Neural progenitor cell (in vitro differentiated cells): ENCODE data around the gene ADAMTS6.
"Not testable (repeated sequence)": the region's sequence is repeated elsewhere in the genome, so short reads cannot be mapped to it uniquely, and the experiment has no call there.

ENCODE experiments used
- EZH2 ChIP-seq: fragments of 200-600 bp; sonication (generic); IDR thresholded peaks from 2 replicates; pipeline ENCODE4 v1.6.1; 2017; ENCODE audit warnings: antibody characterized with exemption, mild to moderate bottlenecking, moderate library complexity
- EZH2phosphoT487 ChIP-seq: fragments of 200-600 bp; sonication (generic); IDR thresholded peaks from 2 replicates; pipeline ENCODE4 v1.6.1; 2017; ENCODE audit warnings: antibody characterized with exemption
- TF ChIP-seq, protein P1 (sequence below): fragments of 200-600 bp; sonication (generic); IDR thresholded peaks from 2 replicates; pipeline ENCODE4 v1.5.1; 2017; ENCODE audit warnings: antibody characterized with exemption, mild to moderate bottlenecking

GRCh38 chr5:65320704-65321103, 161.0 kb downstream of the ADAMTS6 start:
- TF ChIP-seq, protein P1, sequence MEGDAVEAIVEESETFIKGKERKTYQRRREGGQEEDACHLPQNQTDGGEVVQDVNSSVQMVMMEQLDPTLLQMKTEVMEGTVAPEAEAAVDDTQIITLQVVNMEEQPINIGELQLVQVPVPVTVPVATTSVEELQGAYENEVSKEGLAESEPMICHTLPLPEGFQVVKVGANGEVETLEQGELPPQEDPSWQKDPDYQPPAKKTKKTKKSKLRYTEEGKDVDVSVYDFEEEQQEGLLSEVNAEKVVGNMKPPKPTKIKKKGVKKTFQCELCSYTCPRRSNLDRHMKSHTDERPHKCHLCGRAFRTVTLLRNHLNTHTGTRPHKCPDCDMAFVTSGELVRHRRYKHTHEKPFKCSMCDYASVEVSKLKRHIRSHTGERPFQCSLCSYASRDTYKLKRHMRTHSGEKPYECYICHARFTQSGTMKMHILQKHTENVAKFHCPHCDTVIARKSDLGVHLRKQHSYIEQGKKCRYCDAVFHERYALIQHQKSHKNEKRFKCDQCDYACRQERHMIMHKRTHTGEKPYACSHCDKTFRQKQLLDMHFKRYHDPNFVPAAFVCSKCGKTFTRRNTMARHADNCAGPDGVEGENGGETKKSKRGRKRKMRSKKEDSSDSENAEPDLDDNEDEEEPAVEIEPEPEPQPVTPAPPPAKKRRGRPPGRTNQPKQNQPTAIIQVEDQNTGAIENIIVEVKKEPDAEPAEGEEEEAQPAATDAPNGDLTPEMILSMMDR: not testable (repeated sequence)
- not testable (repeated sequence) for TF ChIP-seq EZH2, EZH2phosphoT487
